ENCODE measurements around the gene SEMA5A. TPM values are rescaled to one million over a fixed set of nuclear protein-coding genes. Genes with fewer than 3 reads are reported as not detected.

SEMA5A gene
- total RNA-seq, 1 experiment from 2014 or later, result 9.3 TPM

DNA sequence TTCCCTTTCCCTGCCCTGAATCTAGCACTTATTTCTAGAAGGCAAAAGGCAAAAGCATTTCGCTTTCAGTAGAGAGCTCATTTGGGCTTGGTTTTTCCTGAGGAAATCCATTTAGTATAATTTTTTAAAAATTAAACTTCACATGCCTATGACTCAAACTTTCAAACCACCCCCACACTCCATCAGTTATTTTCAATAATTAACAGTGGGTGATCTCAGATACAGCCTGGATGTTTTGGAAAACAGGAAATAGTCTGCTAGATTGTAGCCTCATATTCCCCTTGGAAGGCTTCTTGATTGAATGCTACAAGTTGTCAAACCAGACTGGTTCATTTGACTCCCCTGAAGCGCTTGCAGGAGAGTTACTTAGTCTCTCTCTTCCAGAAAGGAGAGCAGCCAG lies 40.6 kb downstream of the SEMA5A start (continued):
- no peak for TF ChIP-seq ZNF671 (CRISPR knock-in tag; IDR thresholded peaks at IDR 0.05)
- no peak for TF ChIP-seq ATF1 (CRISPR knock-in tag; IDR thresholded peaks at IDR 0.05)
- TF ChIP-seq FOXK1 (CRISPR knock-in tag; IDR thresholded peaks at IDR 0.05), result no peak
- TF ChIP-seq CBFB (CRISPR knock-in tag; IDR thresholded peaks at IDR 0.05; ENCODE audit: low read depth), result no peak
- TF ChIP-seq RORB (CRISPR knock-in tag; IDR thresholded peaks at IDR 0.05), result no peak

DNA sequence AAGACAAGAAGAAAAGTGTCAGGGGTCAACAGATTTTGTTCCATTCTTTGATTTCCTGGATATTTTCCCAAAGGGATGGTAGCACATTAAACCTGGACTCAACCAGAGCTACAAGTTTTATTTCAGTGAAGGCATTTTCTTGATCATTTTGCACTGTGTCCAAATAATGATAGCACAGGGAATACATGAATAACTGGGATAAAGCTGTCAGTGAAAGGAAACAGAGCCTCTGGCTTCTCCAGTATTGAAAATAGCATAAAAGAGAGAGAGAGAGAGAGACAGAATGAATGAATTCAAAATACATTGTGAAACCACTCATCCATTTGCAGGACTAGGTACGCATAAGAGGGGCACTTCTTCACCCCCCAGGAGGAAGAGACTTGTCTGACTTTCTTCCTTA lies 43.0 kb downstream of the SEMA5A start:
- TF ChIP-seq, protein P1, sequence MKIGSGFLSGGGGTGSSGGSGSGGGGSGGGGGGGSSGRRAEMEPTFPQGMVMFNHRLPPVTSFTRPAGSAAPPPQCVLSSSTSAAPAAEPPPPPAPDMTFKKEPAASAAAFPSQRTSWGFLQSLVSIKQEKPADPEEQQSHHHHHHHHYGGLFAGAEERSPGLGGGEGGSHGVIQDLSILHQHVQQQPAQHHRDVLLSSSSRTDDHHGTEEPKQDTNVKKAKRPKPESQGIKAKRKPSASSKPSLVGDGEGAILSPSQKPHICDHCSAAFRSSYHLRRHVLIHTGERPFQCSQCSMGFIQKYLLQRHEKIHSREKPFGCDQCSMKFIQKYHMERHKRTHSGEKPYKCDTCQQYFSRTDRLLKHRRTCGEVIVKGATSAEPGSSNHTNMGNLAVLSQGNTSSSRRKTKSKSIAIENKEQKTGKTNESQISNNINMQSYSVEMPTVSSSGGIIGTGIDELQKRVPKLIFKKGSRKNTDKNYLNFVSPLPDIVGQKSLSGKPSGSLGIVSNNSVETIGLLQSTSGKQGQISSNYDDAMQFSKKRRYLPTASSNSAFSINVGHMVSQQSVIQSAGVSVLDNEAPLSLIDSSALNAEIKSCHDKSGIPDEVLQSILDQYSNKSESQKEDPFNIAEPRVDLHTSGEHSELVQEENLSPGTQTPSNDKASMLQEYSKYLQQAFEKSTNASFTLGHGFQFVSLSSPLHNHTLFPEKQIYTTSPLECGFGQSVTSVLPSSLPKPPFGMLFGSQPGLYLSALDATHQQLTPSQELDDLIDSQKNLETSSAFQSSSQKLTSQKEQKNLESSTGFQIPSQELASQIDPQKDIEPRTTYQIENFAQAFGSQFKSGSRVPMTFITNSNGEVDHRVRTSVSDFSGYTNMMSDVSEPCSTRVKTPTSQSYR (CRISPR knock-in tag; IDR thresholded peaks at IDR 0.05), result no peak
- TF ChIP-seq FOXJ3 (CRISPR knock-in tag; IDR thresholded peaks at IDR 0.05; ENCODE audit: borderline replicate concordance), result no peak
- no peak for TF ChIP-seq SMAD3 (CRISPR knock-in tag; IDR thresholded peaks at IDR 0.05; ENCODE audit: borderline replicate concordance)
- TF ChIP-seq TEAD1 (CRISPR knock-in tag; IDR thresholded peaks at IDR 0.05), result no peak
- TF ChIP-seq ZNF317 (CRISPR knock-in tag; IDR thresholded peaks at IDR 0.05; ENCODE audit: borderline replicate concordance, low read depth), result no peak
- TF ChIP-seq, protein P2, sequence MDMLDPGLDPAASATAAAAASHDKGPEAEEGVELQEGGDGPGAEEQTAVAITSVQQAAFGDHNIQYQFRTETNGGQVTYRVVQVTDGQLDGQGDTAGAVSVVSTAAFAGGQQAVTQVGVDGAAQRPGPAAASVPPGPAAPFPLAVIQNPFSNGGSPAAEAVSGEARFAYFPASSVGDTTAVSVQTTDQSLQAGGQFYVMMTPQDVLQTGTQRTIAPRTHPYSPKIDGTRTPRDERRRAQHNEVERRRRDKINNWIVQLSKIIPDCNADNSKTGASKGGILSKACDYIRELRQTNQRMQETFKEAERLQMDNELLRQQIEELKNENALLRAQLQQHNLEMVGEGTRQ (CRISPR knock-in tag; IDR thresholded peaks at IDR 0.05), result no peak
- TF ChIP-seq, protein P3, sequence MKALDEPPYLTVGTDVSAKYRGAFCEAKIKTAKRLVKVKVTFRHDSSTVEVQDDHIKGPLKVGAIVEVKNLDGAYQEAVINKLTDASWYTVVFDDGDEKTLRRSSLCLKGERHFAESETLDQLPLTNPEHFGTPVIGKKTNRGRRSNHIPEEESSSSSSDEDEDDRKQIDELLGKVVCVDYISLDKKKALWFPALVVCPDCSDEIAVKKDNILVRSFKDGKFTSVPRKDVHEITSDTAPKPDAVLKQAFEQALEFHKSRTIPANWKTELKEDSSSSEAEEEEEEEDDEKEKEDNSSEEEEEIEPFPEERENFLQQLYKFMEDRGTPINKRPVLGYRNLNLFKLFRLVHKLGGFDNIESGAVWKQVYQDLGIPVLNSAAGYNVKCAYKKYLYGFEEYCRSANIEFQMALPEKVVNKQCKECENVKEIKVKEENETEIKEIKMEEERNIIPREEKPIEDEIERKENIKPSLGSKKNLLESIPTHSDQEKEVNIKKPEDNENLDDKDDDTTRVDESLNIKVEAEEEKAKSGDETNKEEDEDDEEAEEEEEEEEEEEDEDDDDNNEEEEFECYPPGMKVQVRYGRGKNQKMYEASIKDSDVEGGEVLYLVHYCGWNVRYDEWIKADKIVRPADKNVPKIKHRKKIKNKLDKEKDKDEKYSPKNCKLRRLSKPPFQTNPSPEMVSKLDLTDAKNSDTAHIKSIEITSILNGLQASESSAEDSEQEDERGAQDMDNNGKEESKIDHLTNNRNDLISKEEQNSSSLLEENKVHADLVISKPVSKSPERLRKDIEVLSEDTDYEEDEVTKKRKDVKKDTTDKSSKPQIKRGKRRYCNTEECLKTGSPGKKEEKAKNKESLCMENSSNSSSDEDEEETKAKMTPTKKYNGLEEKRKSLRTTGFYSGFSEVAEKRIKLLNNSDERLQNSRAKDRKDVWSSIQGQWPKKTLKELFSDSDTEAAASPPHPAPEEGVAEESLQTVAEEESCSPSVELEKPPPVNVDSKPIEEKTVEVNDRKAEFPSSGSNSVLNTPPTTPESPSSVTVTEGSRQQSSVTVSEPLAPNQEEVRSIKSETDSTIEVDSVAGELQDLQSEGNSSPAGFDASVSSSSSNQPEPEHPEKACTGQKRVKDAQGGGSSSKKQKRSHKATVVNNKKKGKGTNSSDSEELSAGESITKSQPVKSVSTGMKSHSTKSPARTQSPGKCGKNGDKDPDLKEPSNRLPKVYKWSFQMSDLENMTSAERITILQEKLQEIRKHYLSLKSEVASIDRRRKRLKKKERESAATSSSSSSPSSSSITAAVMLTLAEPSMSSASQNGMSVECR (CRISPR knock-in tag; IDR thresholded peaks at IDR 0.05; ENCODE audit: borderline replicate concordance), result no peak
- TF ChIP-seq ZNF219 (CRISPR knock-in tag; IDR thresholded peaks at IDR 0.05; ENCODE audit: borderline replicate concordance), result no peak
- no peak for TF ChIP-seq TCF7 (CRISPR knock-in tag; IDR thresholded peaks at IDR 0.05; ENCODE audit: low read depth)
- TF ChIP-seq, protein P4, sequence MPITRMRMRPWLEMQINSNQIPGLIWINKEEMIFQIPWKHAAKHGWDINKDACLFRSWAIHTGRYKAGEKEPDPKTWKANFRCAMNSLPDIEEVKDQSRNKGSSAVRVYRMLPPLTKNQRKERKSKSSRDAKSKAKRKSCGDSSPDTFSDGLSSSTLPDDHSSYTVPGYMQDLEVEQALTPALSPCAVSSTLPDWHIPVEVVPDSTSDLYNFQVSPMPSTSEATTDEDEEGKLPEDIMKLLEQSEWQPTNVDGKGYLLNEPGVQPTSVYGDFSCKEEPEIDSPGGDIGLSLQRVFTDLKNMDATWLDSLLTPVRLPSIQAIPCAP (CRISPR knock-in tag; IDR thresholded peaks at IDR 0.05), result no peak
- TF ChIP-seq, protein P5, sequence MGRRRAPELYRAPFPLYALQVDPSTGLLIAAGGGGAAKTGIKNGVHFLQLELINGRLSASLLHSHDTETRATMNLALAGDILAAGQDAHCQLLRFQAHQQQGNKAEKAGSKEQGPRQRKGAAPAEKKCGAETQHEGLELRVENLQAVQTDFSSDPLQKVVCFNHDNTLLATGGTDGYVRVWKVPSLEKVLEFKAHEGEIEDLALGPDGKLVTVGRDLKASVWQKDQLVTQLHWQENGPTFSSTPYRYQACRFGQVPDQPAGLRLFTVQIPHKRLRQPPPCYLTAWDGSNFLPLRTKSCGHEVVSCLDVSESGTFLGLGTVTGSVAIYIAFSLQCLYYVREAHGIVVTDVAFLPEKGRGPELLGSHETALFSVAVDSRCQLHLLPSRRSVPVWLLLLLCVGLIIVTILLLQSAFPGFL (CRISPR knock-in tag; IDR thresholded peaks at IDR 0.05; ENCODE audit: borderline replicate concordance), result no peak
- TF ChIP-seq, protein P6, sequence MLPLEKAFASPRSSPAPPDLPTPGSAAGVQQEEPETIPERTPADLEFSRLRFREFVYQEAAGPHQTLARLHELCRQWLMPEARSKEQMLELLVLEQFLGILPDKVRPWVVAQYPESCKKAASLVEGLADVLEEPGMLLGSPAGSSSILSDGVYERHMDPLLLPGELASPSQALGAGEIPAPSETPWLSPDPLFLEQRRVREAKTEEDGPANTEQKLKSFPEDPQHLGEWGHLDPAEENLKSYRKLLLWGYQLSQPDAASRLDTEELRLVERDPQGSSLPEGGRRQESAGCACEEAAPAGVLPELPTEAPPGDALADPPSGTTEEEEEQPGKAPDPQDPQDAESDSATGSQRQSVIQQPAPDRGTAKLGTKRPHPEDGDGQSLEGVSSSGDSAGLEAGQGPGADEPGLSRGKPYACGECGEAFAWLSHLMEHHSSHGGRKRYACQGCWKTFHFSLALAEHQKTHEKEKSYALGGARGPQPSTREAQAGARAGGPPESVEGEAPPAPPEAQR (CRISPR knock-in tag; IDR thresholded peaks at IDR 0.05), result no peak
- no peak for TF ChIP-seq ZNF138 (CRISPR knock-in tag; conservative IDR thresholded peaks at IDR 0.05)
- no peak for TF ChIP-seq NR2C2 (CRISPR knock-in tag; IDR thresholded peaks at IDR 0.05)
- no peak for TF ChIP-seq ZNF671 (CRISPR knock-in tag; IDR thresholded peaks at IDR 0.05)
- no peak for TF ChIP-seq ZBTB21 (CRISPR knock-in tag; IDR thresholded peaks at IDR 0.05; ENCODE audit: borderline replicate concordance)
- no peak for TF ChIP-seq ELF4 (CRISPR knock-in tag; IDR thresholded peaks at IDR 0.05; ENCODE audit: low read depth)
- no peak for TF ChIP-seq RORB (CRISPR knock-in tag; IDR thresholded peaks at IDR 0.05)
- no peak for TF ChIP-seq GRHL2 (CRISPR knock-in tag; IDR thresholded peaks at IDR 0.05; ENCODE audit: insufficient replicate concordance, severe bottlenecking)
- Mint-ChIP-seq H3K27me3 (ENCODE audit: low read depth) (no peaks in the 10 kb centered on the region), H3K4me1 (peaks cover 12% of the 10 kb centered on the region), H3K36me3 (no peaks in the 10 kb centered on the region), H3K27ac (no peak overlapping the region), H3K4me3 (no peak overlapping the region), H3K9me3 (no peaks in the 10 kb centered on the region)
- ATAC-seq, result no peak
- ChIA-PET CTCF (interaction anchor here (0.9 kb wide), 1 partner anchor 41 kb away, joined by 3 read pairs; no protein-coding TSS in a partner anchor), POLR2A (no interaction called here)
- no peak for DNase-seq (ENCODE audit: low spot score)

Data from WTC11 (cell line).